Neutrophil (primary cell): Measurements from ENCODE around the gene PCGF2.
A peak's percentile ranks its signal among the peaks of the same experiment; 100 is the strongest.

Experiments
- H3K27ac ChIP-seq: fragments of 200-600 bp; sonication (generic); 2 replicates; pipeline ENCODE4 v1.5.1; 2016; ENCODE audit warnings: mild to moderate bottlenecking, moderate library complexity
- H3K27me3 ChIP-seq: fragments of 200-600 bp; sonication (generic); 2 replicates; pipeline ENCODE4 v1.6.0; 2016; ENCODE audit warnings: mild to moderate bottlenecking
- H3K36me3 ChIP-seq: fragments of 200-600 bp; sonication (generic); 2 replicates; pipeline ENCODE4 v1.5.1; 2017
- H3K4me1 ChIP-seq, 2 experiments: fragments of 200-600 bp in 1 of 2; sonication (generic) in 1 of 2; 1 replicate in 1 of 2; 2 replicates in 1 of 2; pipeline versions ENCODE4 v1.5.1 to v1.6.1; 2013 to 2016; ENCODE audit warnings: low read depth in 1 of 2, low read length in 1 of 2, mild to moderate bottlenecking in 1 of 2, moderate library complexity in 1 of 2; ENCODE audit not compliant: control insufficient read depth in 1 of 2, insufficient read depth in 1 of 2
- H3K4me3 ChIP-seq, 2 experiments: fragments of 200-600 bp in 1 of 2; sonication (generic) in 1 of 2; 1 replicate in 1 of 2; 2 replicates in 1 of 2; pipeline ENCODE4 v1.5.1; 2013 to 2016; ENCODE audit warnings: low read depth in 1 of 2, low read length in 1 of 2, mild to moderate bottlenecking in 1 of 2, moderate library complexity in 1 of 2
- H3K9me3 ChIP-seq: fragments of 200-600 bp; sonication (generic); 2 replicates; pipeline ENCODE4 v1.5.1; 2016
- TF ChIP-seq, protein P1 (sequence below): fragments of 200-600 bp; sonication (generic); IDR thresholded peaks from 2 replicates; pipeline ENCODE4 v1.5.1; 2016; ENCODE audit warnings: antibody characterized with exemption

PCGF2 gene

DNA sequence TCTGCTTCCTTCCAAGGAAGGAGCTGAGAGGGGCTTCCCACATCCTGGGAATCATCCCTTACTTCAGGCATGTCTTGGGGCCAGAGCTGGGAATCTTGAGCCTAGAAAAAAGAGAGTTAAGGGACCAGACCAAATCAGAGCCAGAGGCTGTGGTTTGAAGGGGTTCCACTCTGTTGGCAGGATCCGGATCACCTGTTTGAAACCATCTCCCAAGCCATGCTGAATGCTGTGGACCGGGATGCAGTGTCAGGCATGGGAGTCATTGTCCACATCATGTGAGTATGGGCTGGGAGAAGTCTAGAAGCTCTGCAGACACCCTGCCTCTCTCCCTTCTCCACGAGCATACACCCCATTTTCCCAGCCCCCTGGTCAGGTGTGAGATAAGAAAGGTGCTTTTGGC is 14.1 kb upstream of the PCGF2 start:
- TF ChIP-seq, protein P1, sequence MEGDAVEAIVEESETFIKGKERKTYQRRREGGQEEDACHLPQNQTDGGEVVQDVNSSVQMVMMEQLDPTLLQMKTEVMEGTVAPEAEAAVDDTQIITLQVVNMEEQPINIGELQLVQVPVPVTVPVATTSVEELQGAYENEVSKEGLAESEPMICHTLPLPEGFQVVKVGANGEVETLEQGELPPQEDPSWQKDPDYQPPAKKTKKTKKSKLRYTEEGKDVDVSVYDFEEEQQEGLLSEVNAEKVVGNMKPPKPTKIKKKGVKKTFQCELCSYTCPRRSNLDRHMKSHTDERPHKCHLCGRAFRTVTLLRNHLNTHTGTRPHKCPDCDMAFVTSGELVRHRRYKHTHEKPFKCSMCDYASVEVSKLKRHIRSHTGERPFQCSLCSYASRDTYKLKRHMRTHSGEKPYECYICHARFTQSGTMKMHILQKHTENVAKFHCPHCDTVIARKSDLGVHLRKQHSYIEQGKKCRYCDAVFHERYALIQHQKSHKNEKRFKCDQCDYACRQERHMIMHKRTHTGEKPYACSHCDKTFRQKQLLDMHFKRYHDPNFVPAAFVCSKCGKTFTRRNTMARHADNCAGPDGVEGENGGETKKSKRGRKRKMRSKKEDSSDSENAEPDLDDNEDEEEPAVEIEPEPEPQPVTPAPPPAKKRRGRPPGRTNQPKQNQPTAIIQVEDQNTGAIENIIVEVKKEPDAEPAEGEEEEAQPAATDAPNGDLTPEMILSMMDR: no peak
- H3K36me3 ChIP-seq: peaks cover 100% of the 10 kb centered on the region
- H3K9me3 ChIP-seq: no peaks in the 10 kb centered on the region

DNA sequence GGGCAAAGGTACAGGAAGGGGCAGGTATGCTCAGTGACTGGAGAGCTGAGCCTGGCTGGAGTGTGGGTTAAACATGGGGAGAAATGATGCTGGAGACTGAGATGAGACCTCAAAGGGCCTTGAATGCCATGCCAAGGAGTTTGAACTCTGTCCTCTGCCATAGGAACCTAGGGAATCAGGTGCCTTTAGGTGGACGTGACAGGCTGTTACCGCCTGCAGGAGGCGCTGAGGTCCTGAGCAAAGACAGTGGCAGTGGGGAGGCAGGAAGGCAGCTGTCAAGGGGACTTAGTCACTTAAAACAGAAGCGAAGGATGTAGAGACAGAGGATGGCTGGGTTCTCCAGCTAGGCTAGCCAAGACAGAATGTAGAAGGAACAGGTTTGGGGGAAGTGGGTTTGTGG is 13.5 kb upstream of the PCGF2 start:
- Histone ChIP-seq H3K4me3 (no peak overlapping the region), H3K36me3 (peaks cover 100% of the 10 kb centered on the region), H3K27ac (no peak overlapping the region), H3K27me3 (no peaks in the 10 kb centered on the region), H3K9me3 (no peaks in the 10 kb centered on the region), H3K4me1 (no peaks in the 10 kb centered on the region)
- TF ChIP-seq, protein P1: no peak

More for the DNA sequence above, 14.1 kb upstream of the PCGF2 start:
- Histone ChIP-seq H3K27ac (no peak overlapping the region), H3K4me1 (no peaks in the 10 kb centered on the region), H3K4me3 (no peak overlapping the region), H3K27me3 (no peaks in the 10 kb centered on the region)

DNA sequence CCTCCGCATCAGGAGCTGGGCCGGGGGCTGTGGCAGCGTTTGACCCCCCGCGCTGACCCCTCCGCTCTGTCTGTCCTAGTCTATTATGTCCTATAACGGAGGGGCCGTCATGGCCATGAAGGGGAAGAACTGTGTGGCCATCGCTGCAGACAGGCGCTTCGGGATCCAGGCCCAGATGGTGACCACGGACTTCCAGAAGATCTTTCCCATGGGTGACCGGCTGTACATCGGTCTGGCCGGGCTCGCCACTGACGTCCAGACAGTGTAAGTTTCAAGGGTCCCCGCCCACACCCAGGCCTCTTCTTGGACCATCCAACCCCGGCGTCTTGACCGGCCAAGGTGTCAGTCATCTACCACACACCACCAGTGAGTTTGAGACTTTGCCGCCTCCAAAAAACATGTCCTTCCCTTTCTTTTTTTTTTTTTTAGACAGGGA is 5.0 kb upstream of the PCGF2 start:
- no peaks in the 10 kb centered on the region for H3K9me3 ChIP-seq
- H3K27me3 ChIP-seq: peaks cover 39% of the 10 kb centered on the region
- H3K4me1 ChIP-seq: peaks cover 58 to 59% of the 10 kb centered on the region in 2 experiments
- peak overlapping the region; percentile 91 to 97 for H3K4me3 ChIP-seq
- peak overlapping the region; percentile 87 for H3K27ac ChIP-seq
- H3K36me3 ChIP-seq: peaks cover 46% of the 10 kb centered on the region
- TF ChIP-seq, protein P1: no peak

DNA sequence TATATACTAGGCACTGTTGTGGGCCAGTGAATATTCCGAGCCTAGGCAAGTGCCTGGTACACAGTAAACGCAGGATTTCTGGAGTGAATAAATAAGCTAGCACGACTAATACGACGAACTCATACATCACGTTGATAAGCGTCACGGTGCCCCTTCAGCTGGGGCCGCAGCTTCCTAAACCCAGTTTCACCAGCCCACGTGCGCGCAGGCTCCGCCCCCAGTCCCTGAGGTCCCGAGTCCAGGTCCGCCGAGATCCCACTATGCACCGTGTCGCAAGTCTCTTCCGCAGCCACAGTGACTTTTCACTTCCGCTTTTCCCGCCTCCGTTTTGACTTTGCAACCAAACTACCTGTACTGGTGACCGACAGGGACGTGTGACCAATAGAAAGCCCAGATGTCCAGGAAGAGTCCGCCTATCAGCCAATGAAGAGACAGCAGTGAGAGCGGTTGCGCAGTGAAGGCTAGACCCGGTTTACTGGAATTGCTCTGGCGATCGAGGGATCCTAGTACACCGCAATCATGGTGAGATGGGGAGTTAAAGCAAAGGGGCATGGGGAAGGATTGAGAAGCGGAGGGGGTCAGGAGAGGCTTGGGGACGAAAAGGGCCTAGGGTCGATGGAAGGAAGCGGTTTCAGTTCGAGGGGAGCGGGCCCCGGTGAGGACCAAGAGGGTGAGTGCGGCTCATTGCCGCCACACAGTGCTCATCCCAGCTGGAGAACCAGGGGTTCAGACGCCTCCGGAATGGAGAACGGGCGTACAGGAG is 4.4 kb upstream of the PCGF2 start, which contains the start of gene PSMB3:
Gene PSMB3 (plus strand): TSS at position 434 of the 763 bp plus-strand sequence. CDS start 86 bp downstream, at position 520.
- Histone ChIP-seq H3K4me3 (peak within 1 kb of the TSS; percentile 91 to 97), H3K36me3 (peaks cover 40% of the 10 kb centered on the region), H3K27me3 (peaks cover 45% of the 10 kb centered on the region), H3K4me1 (peaks cover 63 to 64% of the 10 kb centered on the region in 2 experiments), H3K27ac (peak within 1 kb of the TSS; percentile 87), H3K9me3 (no peaks in the 10 kb centered on the region)
- TF ChIP-seq, protein P1: peak; percentile 45

DNA sequence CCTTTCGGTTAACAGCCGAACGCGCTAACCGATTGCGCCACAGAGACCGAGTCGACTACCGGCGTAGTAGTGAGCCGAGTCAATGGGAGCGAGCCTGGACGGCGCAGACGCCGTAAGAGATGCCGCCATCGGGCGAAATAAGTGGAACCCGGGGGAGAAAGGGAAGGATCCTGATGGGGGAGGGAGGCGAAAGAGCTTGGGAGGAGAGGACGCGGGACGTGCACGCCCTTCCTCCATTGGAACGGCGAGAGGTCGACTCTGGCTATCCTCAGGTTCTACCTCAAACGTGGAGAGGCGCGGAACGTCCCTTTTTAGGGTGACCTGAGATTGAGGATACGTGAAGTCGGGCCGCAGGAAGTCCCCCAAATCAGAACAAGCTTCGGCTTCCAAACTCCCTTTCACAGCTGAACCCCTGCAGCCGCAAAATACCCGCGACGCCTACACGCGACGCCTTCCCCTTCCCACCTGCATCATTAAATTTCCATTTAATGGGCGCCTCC is 3.7 kb upstream of the PCGF2 start:
- peaks cover 64 to 70% of the 10 kb centered on the region in 2 experiments for H3K4me1 ChIP-seq
- H3K36me3 ChIP-seq: peaks cover 34% of the 10 kb centered on the region
- H3K4me3 ChIP-seq: peak overlapping the region; percentile 91 to 97
- H3K9me3 ChIP-seq: no peaks in the 10 kb centered on the region
- H3K27me3 ChIP-seq: peaks cover 51% of the 10 kb centered on the region
- peak overlapping the region; percentile 87 for H3K27ac ChIP-seq
- TF ChIP-seq, protein P1: no peak
